WTC11 (cell line): Measurements from ENCODE around the gene HSD11B1L. TPM values are rescaled to one million over a fixed set of nuclear protein-coding genes. Genes with fewer than 3 reads are reported as not detected.

Experiments used
- ATAC-seq: fragments of 200-7000 bp; cut with Tn5 transposase; 2 replicates; pipeline ENCODE4 v1.10.0; 2021; ENCODE audit warnings: mild to moderate bottlenecking, moderate library complexity
- CTCF ChIA-PET: fragments of 300-600 bp; sonication (Branson Sonifier 250); formaldehyde crosslinking; loops from one replicate; lab custom pipeline; 2021; ENCODE audit warnings: antibody characterized with exemption; lab: Charles Lee
- POLR2A ChIA-PET: fragments of 350-600 bp; sonication (Branson Sonifier 250); formaldehyde crosslinking; loops from one replicate; lab custom pipeline; 2021; ENCODE audit warnings: antibody characterized with exemption; lab: Charles Lee
- DNase-seq: peaks from one replicate; pipeline ENCODE4 v3.0.0; 2021; ENCODE audit warnings: low spot score
- H3K27ac Mint-ChIP-seq: 2 replicates; pipeline ENCODE4 v1.8.0; 2021; ENCODE audit warnings: mixed read lengths
- H3K27me3 Mint-ChIP-seq: 2 replicates; pipeline ENCODE4 v1.8.0; 2021; ENCODE audit warnings: low read depth, mild to moderate bottlenecking, moderate library complexity, mixed read lengths
- H3K36me3 Mint-ChIP-seq: 2 replicates; pipeline ENCODE4 v1.8.0; 2021; ENCODE audit warnings: mixed read lengths
- H3K4me1 Mint-ChIP-seq: 2 replicates; pipeline ENCODE4 v1.8.0; 2022; ENCODE audit warnings: mixed read lengths
- H3K4me3 Mint-ChIP-seq: 2 replicates; pipeline ENCODE4 v1.8.0; 2021; ENCODE audit warnings: mild to moderate bottlenecking, moderate library complexity, mixed read lengths
- H3K9me3 Mint-ChIP-seq: 2 replicates; pipeline ENCODE4 v1.8.0; 2021; ENCODE audit warnings: mixed read lengths
- CDX4 ChIP-seq: fragments of 250-450 bp; sonication (Bioruptor Pico); IDR thresholded peaks from 2 replicates; pipeline ENCODE4 v1.9.0; 2021; ENCODE audit warnings: moderate library complexity, mild to moderate bottlenecking, inconsistent platforms, borderline replicate concordance
- CREM ChIP-seq: sonication (generic); formaldehyde crosslinking; IDR thresholded peaks from 2 replicates; pipeline ENCODE4 v1.8.1; 2022; ENCODE audit warnings: mild to moderate bottlenecking, missing genetic modification reagents, moderate library complexity
- ELF4 ChIP-seq: sonication (generic); formaldehyde crosslinking; IDR thresholded peaks from 2 replicates; pipeline ENCODE4 v1.8.1; 2022; ENCODE audit warnings: low read depth, mild to moderate bottlenecking, moderate library complexity, missing genetic modification reagents
- FOXJ3 ChIP-seq: sonication (generic); formaldehyde crosslinking; IDR thresholded peaks from 2 replicates; pipeline ENCODE4 v1.9.0; 2021; ENCODE audit warnings: missing genetic modification reagents, mild to moderate bottlenecking, borderline replicate concordance
- FOXP1 ChIP-seq: sonication (generic); formaldehyde crosslinking; IDR thresholded peaks from 2 replicates; pipeline ENCODE4 v1.8.0; 2022; ENCODE audit warnings: missing genetic modification reagents, mild to moderate bottlenecking, moderate library complexity, borderline replicate concordance
- GABPB1 ChIP-seq: sonication (generic); formaldehyde crosslinking; IDR thresholded peaks from 2 replicates; pipeline ENCODE4 v1.8.1; 2023; ENCODE audit warnings: mild to moderate bottlenecking, missing genetic modification reagents
- IRF2 ChIP-seq: sonication (generic); formaldehyde crosslinking; IDR thresholded peaks from 2 replicates; pipeline ENCODE4 v1.8.0; 2022; ENCODE audit warnings: low read depth, missing genetic modification reagents, borderline replicate concordance
- NR3C1 ChIP-seq: sonication (generic); formaldehyde crosslinking; conservative IDR thresholded peaks from 2 replicates; pipeline ENCODE4 v1.8.1; 2023; ENCODE audit warnings: low read depth, mild to moderate bottlenecking, missing genetic modification reagents
- PRRX2 ChIP-seq: fragments of 250-450 bp; sonication (Bioruptor Pico); IDR thresholded peaks from 2 replicates; pipeline ENCODE4 v1.8.0; 2021; ENCODE audit warnings: mild to moderate bottlenecking
- SMAD4 ChIP-seq: sonication (generic); formaldehyde crosslinking; IDR thresholded peaks from 2 replicates; pipeline ENCODE4 v1.8.0; 2022; ENCODE audit warnings: mild to moderate bottlenecking, missing genetic modification reagents
- ZNF219 ChIP-seq: sonication (generic); formaldehyde crosslinking; IDR thresholded peaks from 2 replicates; pipeline ENCODE4 v1.8.0; 2023; ENCODE audit warnings: missing genetic modification reagents, mild to moderate bottlenecking, borderline replicate concordance
- ZNF263 ChIP-seq: sonication (generic); formaldehyde crosslinking; IDR thresholded peaks from 2 replicates; pipeline ENCODE4 v1.8.1; 2022; ENCODE audit warnings: low read depth, mild to moderate bottlenecking, moderate library complexity, missing genetic modification reagents
- ZNF317 ChIP-seq: sonication (generic); formaldehyde crosslinking; IDR thresholded peaks from 2 replicates; pipeline ENCODE4 v1.8.1; 2023; ENCODE audit warnings: low read depth, mild to moderate bottlenecking, moderate library complexity, missing genetic modification reagents, borderline replicate concordance
- total RNA-seq: library from RNA; stranded (reverse); gene quantifications from 3 replicates; pipeline ENCODE4 v1.2.3, GENCODE V29; 2021
- TF ChIP-seq, protein P1 (sequence below): sonication (generic); formaldehyde crosslinking; IDR thresholded peaks from 2 replicates; pipeline ENCODE4 v1.8.1; 2022; ENCODE audit warnings: low read depth, missing genetic modification reagents, borderline replicate concordance
- TF ChIP-seq, protein P2 (sequence below): sonication (generic); formaldehyde crosslinking; IDR thresholded peaks from 2 replicates; pipeline ENCODE4 v1.8.0; 2022; ENCODE audit warnings: mild to moderate bottlenecking, missing genetic modification reagents
- TF ChIP-seq, protein P3 (sequence below): sonication (generic); formaldehyde crosslinking; IDR thresholded peaks from 2 replicates; pipeline ENCODE4 v1.8.1; 2022; ENCODE audit warnings: mild to moderate bottlenecking, missing genetic modification reagents, moderate library complexity, borderline replicate concordance
- TF ChIP-seq, protein P4 (sequence below): fragments of 250-450 bp; sonication (Bioruptor Pico); IDR thresholded peaks from 2 replicates; pipeline ENCODE4 v1.9.0; 2021; ENCODE audit warnings: mild to moderate bottlenecking
- TF ChIP-seq, protein P5 (sequence below): sonication (generic); formaldehyde crosslinking; IDR thresholded peaks from 2 replicates; pipeline ENCODE4 v1.8.1; 2023; ENCODE audit warnings: mild to moderate bottlenecking, missing genetic modification reagents, moderate library complexity

HSD11B1L gene
- total RNA-seq, 1 experiment from 2014 or later = 11.8 TPM

GRCh38 chr19:5711025-5711424 lies 30.2 kb downstream of the HSD11B1L start (continued):
- TF ChIP-seq, protein P1, sequence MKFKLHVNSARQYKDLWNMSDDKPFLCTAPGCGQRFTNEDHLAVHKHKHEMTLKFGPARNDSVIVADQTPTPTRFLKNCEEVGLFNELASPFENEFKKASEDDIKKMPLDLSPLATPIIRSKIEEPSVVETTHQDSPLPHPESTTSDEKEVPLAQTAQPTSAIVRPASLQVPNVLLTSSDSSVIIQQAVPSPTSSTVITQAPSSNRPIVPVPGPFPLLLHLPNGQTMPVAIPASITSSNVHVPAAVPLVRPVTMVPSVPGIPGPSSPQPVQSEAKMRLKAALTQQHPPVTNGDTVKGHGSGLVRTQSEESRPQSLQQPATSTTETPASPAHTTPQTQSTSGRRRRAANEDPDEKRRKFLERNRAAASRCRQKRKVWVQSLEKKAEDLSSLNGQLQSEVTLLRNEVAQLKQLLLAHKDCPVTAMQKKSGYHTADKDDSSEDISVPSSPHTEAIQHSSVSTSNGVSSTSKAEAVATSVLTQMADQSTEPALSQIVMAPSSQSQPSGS = no peak
- TF ChIP-seq, protein P2, sequence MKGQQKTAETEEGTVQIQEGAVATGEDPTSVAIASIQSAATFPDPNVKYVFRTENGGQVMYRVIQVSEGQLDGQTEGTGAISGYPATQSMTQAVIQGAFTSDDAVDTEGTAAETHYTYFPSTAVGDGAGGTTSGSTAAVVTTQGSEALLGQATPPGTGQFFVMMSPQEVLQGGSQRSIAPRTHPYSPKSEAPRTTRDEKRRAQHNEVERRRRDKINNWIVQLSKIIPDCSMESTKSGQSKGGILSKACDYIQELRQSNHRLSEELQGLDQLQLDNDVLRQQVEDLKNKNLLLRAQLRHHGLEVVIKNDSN (CRISPR knock-in tag) = no peak

DNA sequence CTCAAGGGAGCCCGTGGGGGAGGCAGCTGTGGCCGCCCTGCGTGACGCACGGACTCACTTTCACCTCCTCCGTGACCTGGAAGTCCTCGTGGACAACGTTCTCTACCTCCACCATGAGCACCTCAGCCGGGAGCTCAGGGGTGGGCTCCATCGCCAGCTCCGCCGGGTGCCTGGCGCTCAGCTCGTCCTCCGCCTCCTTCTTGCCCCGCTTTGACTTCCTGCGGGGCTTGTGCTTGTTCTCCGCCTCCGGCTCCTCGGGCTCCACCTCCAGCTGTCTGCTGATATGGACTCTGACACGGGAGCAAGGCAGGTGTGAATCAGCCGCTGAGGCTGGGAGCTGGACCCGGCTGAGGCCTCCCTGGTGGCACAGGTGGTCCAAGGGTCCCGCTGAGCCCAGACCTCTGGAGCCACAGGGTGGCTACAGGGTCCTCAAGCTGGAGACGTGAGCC lies 30.9 kb downstream of the HSD11B1L start:
- no peaks in the 10 kb centered on the region for H3K27me3 Mint-ChIP-seq
- no peaks in the 10 kb centered on the region for H3K4me1 Mint-ChIP-seq
- ATAC-seq (no peak), DNase-seq (no peak)
- H3K4me3 Mint-ChIP-seq = no peak overlapping the region
- no peaks in the 10 kb centered on the region for H3K9me3 Mint-ChIP-seq
- POLR2A ChIA-PET = interaction anchor here (0.5 kb wide), 1 partner anchor 61 kb away, joined by 3 read pairs; no protein-coding TSS in a partner anchor
- peaks cover 45% of the 10 kb centered on the region for H3K36me3 Mint-ChIP-seq
- TF ChIP-seq FOXJ3 = no peak
- no peak for TF ChIP-seq CREM (CRISPR knock-in tag)
- no peak for TF ChIP-seq PRRX2 (CRISPR knock-in tag)
- TF ChIP-seq, protein P1 = no peak
- CTCF ChIA-PET = interaction anchor here (1.8 to 2.8 kb wide), 2 partner anchors 9 to 22 kb away, joined by 5 to 12 read pairs; partner anchors contain the start of genes CATSPERD and RPL36
- H3K27ac Mint-ChIP-seq = no peak overlapping the region

DNA sequence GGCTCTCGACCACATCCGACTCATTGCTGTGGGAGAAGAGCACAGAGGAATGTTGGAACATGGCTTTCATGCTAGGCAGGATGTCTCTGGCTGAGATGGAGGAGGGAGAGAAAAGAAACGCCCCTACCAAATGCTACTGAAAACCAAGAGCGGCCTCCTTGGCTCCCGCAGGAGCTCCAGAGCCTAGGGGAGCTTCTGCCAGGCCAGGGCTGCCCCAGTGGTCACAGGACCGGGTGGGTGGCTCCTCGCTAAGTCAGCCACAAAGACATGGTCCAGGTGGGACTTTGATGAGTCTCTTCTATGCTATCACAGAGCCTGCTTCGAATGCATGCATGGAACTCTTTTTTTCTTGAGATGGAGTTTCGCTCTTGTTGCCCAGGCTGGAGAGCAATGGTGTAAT lies 32.4 kb downstream of the HSD11B1L start:
- H3K4me3 Mint-ChIP-seq = no peak overlapping the region
- no peaks in the 10 kb centered on the region for H3K27me3 Mint-ChIP-seq
- H3K9me3 Mint-ChIP-seq = no peaks in the 10 kb centered on the region
- TF ChIP-seq, protein P3, sequence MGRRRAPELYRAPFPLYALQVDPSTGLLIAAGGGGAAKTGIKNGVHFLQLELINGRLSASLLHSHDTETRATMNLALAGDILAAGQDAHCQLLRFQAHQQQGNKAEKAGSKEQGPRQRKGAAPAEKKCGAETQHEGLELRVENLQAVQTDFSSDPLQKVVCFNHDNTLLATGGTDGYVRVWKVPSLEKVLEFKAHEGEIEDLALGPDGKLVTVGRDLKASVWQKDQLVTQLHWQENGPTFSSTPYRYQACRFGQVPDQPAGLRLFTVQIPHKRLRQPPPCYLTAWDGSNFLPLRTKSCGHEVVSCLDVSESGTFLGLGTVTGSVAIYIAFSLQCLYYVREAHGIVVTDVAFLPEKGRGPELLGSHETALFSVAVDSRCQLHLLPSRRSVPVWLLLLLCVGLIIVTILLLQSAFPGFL (CRISPR knock-in tag) = no peak
- TF ChIP-seq, protein P4, sequence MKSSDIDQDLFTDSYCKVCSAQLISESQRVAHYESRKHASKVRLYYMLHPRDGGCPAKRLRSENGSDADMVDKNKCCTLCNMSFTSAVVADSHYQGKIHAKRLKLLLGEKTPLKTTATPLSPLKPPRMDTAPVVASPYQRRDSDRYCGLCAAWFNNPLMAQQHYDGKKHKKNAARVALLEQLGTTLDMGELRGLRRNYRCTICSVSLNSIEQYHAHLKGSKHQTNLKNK (CRISPR knock-in tag) = no peak
- no peak for TF ChIP-seq GABPB1
- no peak for TF ChIP-seq ZNF263 (CRISPR knock-in tag)
- no peak for TF ChIP-seq CDX4 (CRISPR knock-in tag)
- TF ChIP-seq IRF2 (CRISPR knock-in tag) = no peak
- TF ChIP-seq ZNF219 (CRISPR knock-in tag) = no peak
- TF ChIP-seq, protein P5, sequence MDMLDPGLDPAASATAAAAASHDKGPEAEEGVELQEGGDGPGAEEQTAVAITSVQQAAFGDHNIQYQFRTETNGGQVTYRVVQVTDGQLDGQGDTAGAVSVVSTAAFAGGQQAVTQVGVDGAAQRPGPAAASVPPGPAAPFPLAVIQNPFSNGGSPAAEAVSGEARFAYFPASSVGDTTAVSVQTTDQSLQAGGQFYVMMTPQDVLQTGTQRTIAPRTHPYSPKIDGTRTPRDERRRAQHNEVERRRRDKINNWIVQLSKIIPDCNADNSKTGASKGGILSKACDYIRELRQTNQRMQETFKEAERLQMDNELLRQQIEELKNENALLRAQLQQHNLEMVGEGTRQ (CRISPR knock-in tag) = no peak
- no peak for TF ChIP-seq FOXP1 (CRISPR knock-in tag)
- TF ChIP-seq ELF4 (CRISPR knock-in tag) = no peak
- TF ChIP-seq NR3C1 (CRISPR knock-in tag) = no peak
- no peak for TF ChIP-seq SMAD4 (CRISPR knock-in tag)
- no peak for TF ChIP-seq ZNF317 (CRISPR knock-in tag)
- TF ChIP-seq PRRX2 (CRISPR knock-in tag) = no peak
- CTCF ChIA-PET = interaction anchor here (2.1 to 2.8 kb wide), 2 partner anchors 24 to 91 kb away, joined by 5 to 12 read pairs; partner anchors contain the start of gene RPL36
- peaks cover 8% of the 10 kb centered on the region for H3K4me1 Mint-ChIP-seq
- H3K27ac Mint-ChIP-seq = no peak overlapping the region
- peaks cover 46% of the 10 kb centered on the region for H3K36me3 Mint-ChIP-seq
- no peak for ATAC-seq
- POLR2A ChIA-PET = interaction anchor here (0.5 to 1.3 kb wide), 2 partner anchors 22 to 47 kb away, joined by 3 to 6 read pairs; no protein-coding TSS in a partner anchor
- DNase-seq = no peak
